ENCODE measurements around the gene FIGNL1.

GRCh38 chr7:50400114-50400513, 50.0 kb downstream of the FIGNL1 start:
- TF ChIP-seq CTCF (IDR thresholded peaks at IDR 0.05), result no peak
- TF ChIP-seq POLR2A (IDR thresholded peaks at IDR 0.05), result no peak

All from lower leg skin (tissue), 3 donors.